Kasumi-1 (cell line): ENCODE results near the gene GALNT2.

ENCODE experiments used
- DNase-seq, 2 experiments: peaks; one replicate each; lab custom pipeline; 2025; lab: John Stamatoyannopoulos, UW

The GALNT2 gene

GRCh38 chr1:230072296-230072695 lies 5.3 kb downstream of the GALNT2 start:
- DNase-seq: no peak

- no peak for DNase-seq
Measured at GRCh38 chr1:230072866-230073265, 5.8 kb downstream of the GALNT2 start.

GRCh38 chr1:230073371-230074035 lies 6.5 kb downstream of the GALNT2 start:
- no peak for DNase-seq

GRCh38 chr1:230074270-230074669 lies 7.2 kb downstream of the GALNT2 start:
- DNase-seq: peak in 1 of 2 experiments; percentile 10

GRCh38 chr1:230074762-230075161 lies 7.7 kb downstream of the GALNT2 start:
- DNase-seq: no peak

- no peak for DNase-seq
Measured at GRCh38 chr1:230076121-230076520, 9.1 kb downstream of the GALNT2 start.

GRCh38 chr1:230077011-230077410 lies 10.0 kb downstream of the GALNT2 start:
- DNase-seq: no peak

- no peak for DNase-seq
Measured at GRCh38 chr1:230077436-230078213, 10.6 kb downstream of the GALNT2 start.

- no peak for DNase-seq
Measured at GRCh38 chr1:230079199-230080024, 12.4 kb downstream of the GALNT2 start.

- no peak for DNase-seq
Measured at GRCh38 chr1:230080822-230081221, 13.8 kb downstream of the GALNT2 start.

GRCh38 chr1:230081751-230082150 lies 14.7 kb downstream of the GALNT2 start:
- no peak for DNase-seq

- no peak for DNase-seq
Measured at GRCh38 chr1:230082211-230082610, 15.2 kb downstream of the GALNT2 start.

- no peak for DNase-seq
Measured at GRCh38 chr1:230083053-230083452, 16.0 kb downstream of the GALNT2 start.

GRCh38 chr1:230083746-230084407 lies 16.8 kb downstream of the GALNT2 start:
- no peak for DNase-seq

GRCh38 chr1:230084408-230085177 lies 17.6 kb downstream of the GALNT2 start:
- DNase-seq: peak; percentile 40

GRCh38 chr1:230085178-230085515 lies 18.1 kb downstream of the GALNT2 start:
- DNase-seq: no peak

- DNase-seq: no peak
Measured at GRCh38 chr1:230086151-230086550, 19.1 kb downstream of the GALNT2 start.

GRCh38 chr1:230087028-230087716 lies 20.1 kb downstream of the GALNT2 start:
- no peak for DNase-seq

GRCh38 chr1:230087717-230088105 lies 20.7 kb downstream of the GALNT2 start:
- DNase-seq: no peak

GRCh38 chr1:230090194-230090711 lies 23.2 kb downstream of the GALNT2 start:
- DNase-seq: no peak
